GM18498 (cell line): ENCODE results near the gene PIK3R6.

Experiments used
- ATAC-seq: cut with Tn5 transposase; IDR thresholded peaks from one replicate; pipeline ENCODE4 v1.9.1; 2021; ENCODE audit warnings: mild to moderate bottlenecking, moderate library complexity; ENCODE audit not compliant: unreplicated experiment

The PIK3R6 gene

GRCh38 chr17:8798846-8799569 is 68.5 kb downstream of the PIK3R6 start, which contains the start of gene MFSD6L:
MFSD6L (minus strand) TSS chr17:8799365; CDS start chr17:8799120, 245 bp downstream.
- ATAC-seq: no peak

GRCh38 chr17:8798176-8798845 is 69.2 kb downstream of the PIK3R6 start:
- ATAC-seq: no peak

GRCh38 chr17:8797621-8798175 is 69.8 kb downstream of the PIK3R6 start:
- no peak for ATAC-seq

- no peak for ATAC-seq
These were observed 72.8 kb downstream of the PIK3R6 start for GRCh38 chr17:8794636-8795035.

- ATAC-seq: no peak
These were observed 73.8 kb downstream of the PIK3R6 start for GRCh38 chr17:8793649-8794048.

GRCh38 chr17:8792646-8793045 is 74.8 kb downstream of the PIK3R6 start:
- no peak for ATAC-seq

DNA sequence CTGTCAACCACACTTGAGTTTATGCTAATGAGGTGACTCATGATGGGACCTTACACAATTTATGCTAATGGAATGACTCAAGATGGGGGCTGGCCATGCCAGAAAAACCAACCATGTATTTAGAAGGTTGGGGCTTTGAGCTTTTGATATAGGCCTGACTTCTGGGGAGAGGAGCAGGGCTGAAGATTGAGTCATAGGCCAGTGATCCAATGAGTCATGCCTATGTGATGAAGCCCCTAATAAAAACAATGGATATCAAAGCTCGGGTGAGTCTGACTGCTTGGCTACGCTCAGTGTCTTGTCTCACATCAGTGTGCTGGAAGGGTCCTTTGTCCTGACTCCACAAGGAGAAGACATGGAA is 75.6 kb downstream of the PIK3R6 start:
- no peak for ATAC-seq

DNA sequence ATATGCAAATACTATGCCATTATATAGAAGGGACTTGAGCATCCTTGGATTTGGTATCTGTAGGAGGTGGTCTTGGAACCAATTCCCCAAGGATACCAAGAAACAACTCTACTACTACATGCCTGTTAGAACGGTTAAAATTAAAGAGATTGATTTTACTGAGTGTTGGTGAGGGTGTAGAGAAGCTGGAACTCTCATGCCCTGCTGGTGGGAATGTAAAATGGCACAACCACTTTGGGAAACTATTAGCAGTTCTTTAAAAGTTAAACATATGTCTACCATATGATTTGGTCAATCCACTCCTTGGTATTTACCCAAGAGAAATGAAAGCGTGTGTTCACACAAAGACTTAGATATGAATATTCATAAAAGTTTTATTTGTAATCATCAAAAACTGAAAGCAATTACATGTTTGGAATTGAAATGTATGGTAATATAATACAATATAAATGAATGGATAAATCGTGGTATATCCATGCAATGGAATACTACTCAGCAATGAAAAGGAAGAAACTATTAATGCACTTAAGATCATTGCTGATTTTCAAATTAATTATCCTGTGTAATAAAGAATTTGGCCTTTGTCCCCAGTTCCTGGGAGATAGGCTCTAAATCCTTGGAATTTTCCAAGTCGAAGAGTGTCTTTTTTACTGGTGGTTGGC is 76.1 kb downstream of the PIK3R6 start:
- ATAC-seq: no peak

GRCh38 chr17:8789743-8790142 is 77.7 kb downstream of the PIK3R6 start:
- ATAC-seq: no peak

DNA sequence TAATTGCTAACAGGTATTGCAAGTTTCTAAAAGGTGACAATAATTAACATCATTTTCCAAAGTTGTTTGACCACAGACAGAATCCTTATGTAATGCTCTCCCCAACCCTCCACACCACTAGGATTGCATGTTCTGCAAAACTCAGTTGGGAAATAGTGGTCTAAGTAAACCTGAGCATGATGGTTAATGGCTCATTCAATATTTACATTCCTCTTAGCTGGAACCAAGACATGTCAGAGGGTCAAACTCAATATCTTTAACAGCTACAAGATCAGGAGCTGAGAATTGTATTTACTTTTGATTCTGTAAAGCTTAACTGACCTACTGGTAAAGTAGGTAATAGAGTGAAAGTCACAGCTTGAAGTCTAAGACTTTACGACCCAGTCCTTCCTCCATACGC is 78.5 kb downstream of the PIK3R6 start:
- no peak for ATAC-seq

DNA sequence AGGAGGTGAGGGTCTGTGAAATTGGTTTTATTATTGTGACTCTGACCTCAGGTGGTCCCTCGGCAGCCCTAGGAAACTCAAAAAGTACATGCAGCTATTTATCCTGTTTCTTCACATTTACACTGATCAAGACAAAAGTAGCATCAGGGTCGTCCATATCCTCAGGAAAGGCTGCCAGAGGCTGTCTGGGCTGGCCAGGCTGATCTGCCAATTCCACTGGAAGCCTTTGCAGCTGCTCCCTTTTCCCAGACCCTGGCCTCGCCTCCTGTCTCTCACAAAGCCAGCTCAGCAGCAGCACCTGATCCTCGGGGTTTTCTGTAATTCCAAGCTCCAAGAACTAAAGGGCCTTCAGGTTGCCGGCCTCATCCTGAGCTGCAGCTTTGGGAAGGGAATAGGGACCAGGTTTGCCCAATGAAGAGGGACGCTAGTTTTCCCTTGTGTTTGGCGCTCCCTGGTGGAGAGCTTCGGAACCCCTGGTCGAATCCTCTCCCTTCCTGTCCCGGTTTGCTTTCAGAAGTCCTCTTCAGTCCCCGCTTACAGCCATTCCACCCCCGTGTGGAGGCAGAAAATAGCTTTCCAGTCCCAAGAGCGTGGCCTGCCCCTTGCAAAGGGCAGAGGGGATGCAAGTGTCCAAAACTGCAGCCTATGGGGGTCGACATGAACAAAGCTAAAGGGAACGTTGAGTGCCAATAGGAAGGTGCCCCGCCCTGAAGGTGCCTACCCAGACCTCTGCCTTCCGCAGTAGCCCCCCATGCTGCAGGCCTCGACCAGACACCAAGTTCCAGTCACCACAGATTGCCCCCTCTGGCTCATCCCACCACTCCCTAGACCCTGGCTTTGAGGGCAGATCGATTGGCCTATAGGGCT is 81.7 kb downstream of the PIK3R6 start:
- ATAC-seq: no peak

- no peak for ATAC-seq
These were observed 85.3 kb downstream of the PIK3R6 start for GRCh38 chr17:8782176-8782575.

DNA sequence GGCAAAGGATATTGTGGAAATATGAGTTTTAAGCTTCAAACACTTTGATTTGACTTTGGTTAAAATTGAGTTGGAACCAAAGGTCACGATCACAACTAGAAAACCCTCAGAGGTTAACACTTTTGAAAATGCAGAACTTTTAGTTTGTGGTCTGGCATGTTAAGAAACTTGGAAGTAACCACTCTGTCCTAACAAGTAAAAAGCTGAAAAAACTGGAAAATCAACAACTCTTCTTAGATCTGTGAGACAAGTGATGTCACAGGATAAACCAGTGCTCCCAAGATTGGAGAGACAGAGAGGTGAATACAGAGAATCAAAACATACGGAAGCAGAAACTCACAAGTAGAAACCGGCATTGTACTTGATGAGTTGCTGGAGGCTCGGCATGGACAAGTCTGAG is 85.7 kb downstream of the PIK3R6 start:
- no peak for ATAC-seq

DNA sequence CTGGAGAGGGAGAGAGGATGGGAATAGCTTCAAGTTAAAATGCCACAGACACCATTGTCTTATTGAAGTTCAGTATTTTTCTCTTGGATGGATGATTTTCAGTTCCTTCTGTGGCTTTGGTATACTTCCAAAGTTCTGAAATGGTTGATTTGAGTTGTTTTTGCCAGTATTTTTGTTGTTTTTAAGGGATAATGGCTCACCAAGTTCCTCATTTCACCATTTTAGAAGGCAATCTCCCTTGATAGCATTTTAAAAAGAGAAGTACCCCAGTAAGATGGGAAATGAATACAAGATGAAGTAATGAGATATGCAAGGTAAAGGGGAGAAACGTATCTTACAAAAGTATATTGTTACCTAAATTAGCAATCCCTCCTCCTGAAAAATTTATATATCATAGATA is 90.6 kb downstream of the PIK3R6 start:
- ATAC-seq: no peak

DNA sequence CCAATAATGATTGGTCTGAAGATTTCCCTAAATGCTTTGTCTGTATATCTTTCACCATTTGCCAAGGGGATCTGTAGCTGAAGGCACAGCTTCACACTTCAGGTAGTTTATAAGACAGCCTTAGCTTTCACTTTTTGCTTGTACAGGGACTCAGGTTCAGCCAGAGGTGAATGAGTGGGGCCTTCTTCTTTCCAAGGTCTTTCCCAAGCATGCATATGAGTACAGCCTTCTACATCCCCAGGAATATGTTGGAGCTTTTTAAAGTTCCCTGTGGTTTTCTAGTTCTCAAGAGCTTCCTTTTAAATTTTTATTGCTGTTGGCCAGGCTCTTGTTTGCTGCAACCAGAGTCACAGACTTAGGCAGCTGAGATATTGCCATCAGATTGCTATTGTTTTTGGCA is 91.2 kb downstream of the PIK3R6 start:
- ATAC-seq: no peak

- ATAC-seq: no peak
These were observed 100.7 kb downstream of the PIK3R6 start for GRCh38 chr17:8766731-8767130.

GRCh38 chr17:8762012-8762411 is 105.5 kb downstream of the PIK3R6 start:
- no peak for ATAC-seq

DNA sequence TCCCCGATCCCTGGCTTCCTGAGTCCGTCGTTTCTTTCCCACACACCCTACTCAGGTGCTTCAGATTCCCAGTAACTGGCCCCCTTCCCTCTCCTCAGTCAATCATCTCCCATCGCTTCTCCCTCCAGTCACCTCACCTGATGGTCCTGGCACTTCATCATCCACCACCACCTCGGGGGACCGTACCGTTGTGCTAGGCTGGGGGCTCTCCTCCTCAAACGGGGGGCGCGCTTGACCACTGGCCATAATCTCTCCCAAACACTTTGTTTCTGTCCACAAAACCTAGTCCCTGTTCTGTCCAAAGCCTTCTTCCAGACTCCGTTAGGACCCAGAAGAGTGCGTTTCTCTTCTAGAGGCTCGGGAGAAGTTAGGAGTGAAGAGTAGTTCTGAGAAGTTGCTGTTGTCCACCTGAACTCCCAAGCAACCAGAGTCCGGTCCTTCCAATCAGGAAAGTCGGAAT is 109.3 kb downstream of the PIK3R6 start, which contains the start of gene SPDYE4:
TSS of gene SPDYE4 (minus strand) at position 410 of the 460 bp plus-strand sequence. CDS start at position 246, 164 bp downstream.
- no peak for ATAC-seq

GRCh38 chr17:8757189-8757588 is 110.3 kb downstream of the PIK3R6 start:
- ATAC-seq: no peak

DNA sequence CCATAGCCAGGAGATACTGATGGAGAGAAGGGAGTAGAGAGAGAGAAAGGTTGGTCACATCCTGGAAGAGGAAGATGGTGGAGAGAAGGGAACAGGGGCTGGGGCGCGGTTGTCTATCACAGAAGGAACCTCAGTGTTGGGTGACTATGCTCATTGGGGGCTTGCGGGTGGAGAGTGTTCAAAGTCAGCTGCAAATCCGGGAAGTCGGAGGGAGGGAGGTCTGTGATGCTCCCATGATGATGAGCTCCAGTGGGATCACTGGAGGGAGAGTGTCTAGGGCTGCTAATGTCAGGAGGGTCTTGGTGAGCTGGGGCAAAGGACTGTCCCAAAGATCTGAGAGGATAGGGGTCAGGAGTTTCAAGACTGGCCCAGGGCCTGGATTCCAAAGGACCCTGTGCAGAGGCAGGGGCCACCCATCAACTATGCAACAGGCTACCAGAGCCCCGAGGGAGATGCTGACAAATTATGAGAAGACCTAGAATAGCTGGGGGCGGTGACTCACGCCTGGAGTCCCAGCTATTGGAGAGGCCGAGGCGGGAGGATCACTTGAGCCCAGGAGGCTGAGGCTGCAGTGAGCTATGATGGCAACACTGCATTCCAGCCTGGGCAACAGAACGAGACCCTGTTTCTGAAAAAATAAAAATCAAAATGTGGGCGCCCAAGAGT is 111.8 kb downstream of the PIK3R6 start:
- ATAC-seq: no peak
